Tibial nerve (tissue), 4 donors: ENCODE measurements around the gene CCNY.

Source experiments
- CTCF ChIP-seq, 5 experiments: fragments of 200-600 bp in 3 of 5; fragments of 450-650 bp in 2 of 5; sonication (generic) in 3 of 5; IDR thresholded peaks; one replicate each; pipeline ENCODE4 v1.5.1; 2016 to 2019; ENCODE audit warnings: antibody characterized with exemption in 5 of 5, mild to moderate bottlenecking in 3 of 5, moderate library complexity in 2 of 5
- EP300 ChIP-seq, 2 donors: sonication (generic); formaldehyde crosslinking; IDR thresholded peaks; one replicate each; pipeline ENCODE4 v1.6.1; 2017; ENCODE audit warnings: antibody characterized with exemption in 2 of 2, mild to moderate bottlenecking in 1 of 2
- POLR2A ChIP-seq, 2 donors: fragments of 450-650 bp; IDR thresholded peaks; one replicate each; pipeline ENCODE4 v1.6.1; 2017; ENCODE audit warnings: antibody characterized with exemption in 2 of 2, mild to moderate bottlenecking in 2 of 2, moderate library complexity in 2 of 2

GRCh38 chr10:35432781-35433338, 96.6 kb downstream of the CCNY start:
- TF ChIP-seq CTCF (IDR thresholded peaks at IDR 0.05) = no peak
- TF ChIP-seq POLR2A (IDR thresholded peaks at IDR 0.05) = no peak
- TF ChIP-seq EP300 (IDR thresholded peaks at IDR 0.05) = no peak
